HG03159 (cell line): ENCODE data around the gene P3H3.

Source experiments
- ATAC-seq: cut with Tn5 transposase; IDR thresholded peaks from one replicate; pipeline ENCODE4 v1.9.1; 2021; ENCODE audit warnings: mild to moderate bottlenecking, moderate library complexity; ENCODE audit not compliant: unreplicated experiment

P3H3 gene

GRCh38 chr12:6796576-6796975, 31.6 kb upstream of the P3H3 start:
- ATAC-seq, result no peak

DNA sequence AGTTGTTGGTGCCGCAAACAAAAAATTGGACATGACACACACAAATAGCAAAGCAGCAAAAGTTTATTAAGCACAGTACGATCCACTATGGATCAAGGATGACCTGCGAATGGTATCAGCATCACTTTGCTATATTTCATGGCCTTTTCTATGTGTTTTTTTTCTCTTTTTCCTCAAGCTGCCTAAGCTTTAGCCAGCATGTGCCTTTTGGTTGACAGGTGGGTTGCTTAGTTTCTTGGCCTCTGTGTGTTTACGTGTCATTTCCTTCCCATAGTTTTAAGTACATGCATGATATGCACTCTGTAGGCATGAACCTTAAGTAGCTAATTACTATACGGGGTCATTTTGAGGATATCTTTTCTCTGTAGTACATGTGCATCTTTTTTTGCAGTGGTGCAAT, 29.1 kb upstream of the P3H3 start:
- ATAC-seq, result no peak

GRCh38 chr12:6807170-6807569, 21.0 kb upstream of the P3H3 start:
- ATAC-seq, result no peak

DNA sequence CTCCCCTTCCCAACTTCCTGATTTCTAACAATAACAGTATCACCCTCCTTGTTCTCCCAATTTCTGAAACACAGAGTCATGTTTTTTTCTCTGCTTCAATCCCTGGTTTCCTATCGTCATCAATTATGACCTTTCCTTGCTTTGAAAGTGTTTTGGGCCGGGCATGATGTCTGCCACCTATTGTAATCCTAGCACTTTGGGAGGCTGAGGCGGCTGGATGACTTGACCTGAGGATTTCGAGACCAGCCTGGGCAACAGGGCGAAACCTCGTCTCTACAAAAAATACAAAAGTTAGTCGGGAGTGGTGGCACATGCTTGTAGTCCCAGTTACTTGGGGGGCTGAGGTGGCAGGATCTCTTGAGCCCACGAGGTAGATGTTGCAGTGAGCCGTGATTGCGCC, 19.2 kb upstream of the P3H3 start:
- ATAC-seq, result no peak

GRCh38 chr12:6810758-6811157, 17.4 kb upstream of the P3H3 start:
- ATAC-seq, result no peak

DNA sequence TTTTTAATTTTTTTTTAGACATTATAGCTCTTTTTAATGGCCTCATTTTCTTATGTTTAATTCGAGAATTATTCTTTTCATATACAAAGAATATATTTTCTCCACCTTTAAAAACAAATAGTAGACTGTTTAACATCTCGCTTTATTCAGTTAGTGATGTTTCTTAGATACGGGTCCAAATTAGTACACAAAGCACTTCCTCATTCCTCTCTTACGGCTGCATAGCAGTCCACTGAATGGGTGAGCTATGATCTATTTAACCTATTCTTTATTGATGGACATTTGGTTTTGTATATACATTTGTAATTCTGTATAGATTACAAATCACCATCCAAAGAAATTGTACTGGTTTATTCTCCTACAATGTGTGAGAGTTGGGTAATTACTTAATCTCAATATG, 14.8 kb upstream of the P3H3 start:
- no peak for ATAC-seq

GRCh38 chr12:6816598-6816997, 11.6 kb upstream of the P3H3 start:
- no peak for ATAC-seq

DNA sequence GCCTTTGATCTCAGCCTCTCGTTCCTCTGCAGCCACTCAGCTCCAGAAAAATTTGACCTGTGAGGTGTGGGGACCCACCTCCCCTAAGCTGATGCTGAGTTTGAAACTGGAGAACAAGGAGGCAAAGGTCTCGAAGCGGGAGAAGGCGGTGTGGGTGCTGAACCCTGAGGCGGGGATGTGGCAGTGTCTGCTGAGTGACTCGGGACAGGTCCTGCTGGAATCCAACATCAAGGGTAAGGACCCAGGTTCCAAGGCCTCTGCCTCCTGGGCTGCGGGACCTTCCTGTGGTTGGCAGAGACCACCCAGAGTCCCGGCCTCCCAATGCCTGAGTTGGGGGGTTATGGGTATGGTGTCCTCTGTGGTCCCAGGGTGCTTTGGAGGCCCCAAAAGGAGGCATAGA, 11.1 kb upstream of the P3H3 start:
- ATAC-seq, result no peak

DNA sequence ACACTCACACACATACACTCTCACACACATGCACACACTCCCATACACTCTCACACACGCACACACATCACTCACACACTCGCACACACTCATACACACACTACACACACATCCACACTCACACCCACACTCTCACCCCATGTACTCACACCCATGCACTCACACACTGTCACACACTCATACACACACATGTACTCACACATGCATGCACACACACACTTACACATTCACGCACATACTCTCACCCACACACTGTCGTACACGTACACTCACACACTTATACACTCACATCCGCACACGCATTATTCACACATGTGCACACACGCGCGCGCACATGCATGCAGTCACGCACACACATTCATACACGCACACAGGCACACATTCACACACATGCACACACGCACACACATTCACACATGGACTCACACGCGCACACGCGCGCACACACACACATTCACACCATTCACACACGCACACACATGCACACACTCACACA, 10.5 kb upstream of the P3H3 start:
- ATAC-seq, result no peak

DNA sequence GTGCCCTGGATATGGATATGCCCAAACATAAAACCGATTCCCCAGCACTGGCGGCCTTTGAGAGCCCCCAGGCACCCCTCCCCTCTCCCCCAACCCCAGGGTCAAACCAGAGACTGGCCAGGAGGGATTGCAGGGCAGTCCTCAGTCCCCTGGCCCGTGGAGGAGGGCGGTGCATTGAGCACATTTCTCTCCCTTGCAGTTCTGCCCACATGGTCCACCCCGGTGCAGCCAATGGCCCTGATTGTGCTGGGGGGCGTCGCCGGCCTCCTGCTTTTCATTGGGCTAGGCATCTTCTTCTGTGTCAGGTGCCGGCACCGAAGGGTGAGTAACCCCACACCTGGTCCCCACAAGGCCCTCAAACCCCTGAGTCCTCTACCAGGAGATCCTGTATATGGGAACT, 10.0 kb upstream of the P3H3 start:
- ATAC-seq, result no peak

DNA sequence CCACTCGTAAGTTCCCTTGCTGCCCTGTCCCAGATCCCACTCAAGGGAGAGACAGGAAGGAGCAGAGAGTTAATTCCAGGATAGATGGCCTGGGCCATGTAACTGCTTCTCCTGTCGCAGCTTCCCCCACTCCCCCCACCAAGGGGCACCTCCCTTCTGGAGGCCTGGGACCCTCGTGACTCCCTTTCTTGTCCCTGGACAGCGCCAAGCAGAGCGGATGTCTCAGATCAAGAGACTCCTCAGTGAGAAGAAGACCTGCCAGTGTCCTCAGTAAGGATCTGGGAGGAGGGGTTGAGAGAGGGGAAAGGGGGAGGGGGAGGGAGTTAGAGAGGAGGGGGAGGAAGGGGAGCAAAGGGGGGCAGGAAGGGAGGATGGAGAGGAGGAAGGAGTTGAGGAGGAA, 9.6 kb upstream of the P3H3 start:
- no peak for ATAC-seq

GRCh38 chr12:6819106-6820030, 8.8 kb upstream of the P3H3 start:
- no peak for ATAC-seq

GRCh38 chr12:6820166-6820565, 8.0 kb upstream of the P3H3 start:
- ATAC-seq, result no peak

DNA sequence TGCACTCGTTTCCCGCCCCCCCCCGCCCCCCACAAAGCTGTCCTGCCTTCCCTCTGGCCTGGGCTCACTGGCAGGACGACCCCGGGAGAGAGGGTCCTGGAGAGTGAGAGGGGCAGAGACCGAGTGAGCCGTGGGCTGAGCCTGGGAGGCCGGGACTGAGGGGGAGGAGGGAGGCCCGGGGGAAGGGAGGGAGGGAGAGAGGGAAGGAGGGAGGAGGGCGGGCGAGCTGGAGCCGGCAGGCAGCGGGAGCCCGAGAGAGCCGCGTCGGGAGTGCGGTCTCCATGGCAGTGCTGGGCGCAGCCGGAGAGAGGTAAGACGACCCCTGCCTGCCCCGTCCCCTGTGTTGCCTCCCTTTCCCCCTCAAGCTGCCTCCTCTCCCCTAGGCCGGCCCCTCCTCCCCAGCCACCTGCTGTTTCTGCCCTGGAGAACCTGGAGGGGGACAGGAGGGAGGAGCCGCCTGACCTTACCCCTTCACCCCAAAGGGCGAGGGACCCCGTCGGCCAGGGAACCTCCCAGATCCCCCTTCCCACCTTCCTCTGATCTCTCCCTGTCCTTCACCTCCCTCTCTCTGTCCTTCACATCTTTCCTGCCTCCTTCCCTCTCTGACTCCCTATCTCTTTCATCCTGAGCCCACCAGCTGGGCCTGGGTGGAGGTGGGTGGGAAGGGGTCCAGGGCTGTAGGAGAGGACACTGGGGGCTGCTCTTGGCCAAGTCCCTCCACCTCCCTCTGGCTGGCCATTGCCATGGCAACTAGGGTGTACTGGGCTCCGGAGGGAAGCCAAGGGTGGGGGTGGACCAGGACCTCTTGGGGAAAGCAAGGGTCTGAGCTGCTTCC, 6.4 kb upstream of the P3H3 start, which contains the start of gene GPR162:
Gene GPR162, plus strand, starts transcription at position 231 of the 835 bp plus-strand sequence. CDS start 2,078 bp downstream, outside the sequence.
- ATAC-seq, result no peak

- no peak for ATAC-seq
Observed at GRCh38 chr12:6822426-6823135, 5.6 kb upstream of the P3H3 start.

GRCh38 chr12:6823182-6824084, 4.8 kb upstream of the P3H3 start:
- ATAC-seq, result no peak

DNA sequence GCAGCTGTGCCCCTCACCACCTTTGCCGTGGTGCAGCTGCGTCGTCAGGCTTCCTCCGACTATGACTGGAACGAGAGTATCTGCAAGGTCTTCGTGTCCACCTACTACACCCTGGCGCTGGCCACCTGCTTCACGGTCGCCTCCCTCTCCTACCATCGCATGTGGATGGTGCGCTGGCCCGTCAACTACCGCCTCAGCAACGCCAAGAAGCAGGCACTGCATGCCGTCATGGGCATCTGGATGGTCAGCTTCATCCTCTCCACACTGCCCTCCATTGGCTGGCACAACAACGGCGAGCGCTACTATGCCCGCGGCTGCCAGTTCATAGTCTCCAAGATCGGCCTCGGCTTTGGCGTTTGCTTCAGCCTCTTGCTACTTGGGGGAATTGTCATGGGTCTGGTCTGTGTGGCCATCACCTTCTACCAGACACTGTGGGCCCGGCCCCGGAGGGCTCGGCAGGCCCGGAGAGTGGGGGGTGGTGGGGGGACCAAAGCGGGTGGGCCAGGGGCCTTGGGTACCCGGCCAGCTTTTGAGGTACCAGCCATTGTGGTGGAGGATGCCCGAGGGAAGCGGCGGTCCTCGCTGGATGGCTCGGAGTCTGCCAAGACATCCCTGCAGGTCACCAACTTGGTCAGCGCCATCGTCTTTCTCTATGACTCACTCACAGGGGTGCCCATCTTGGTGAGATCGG, 4.0 kb upstream of the P3H3 start:
- no peak for ATAC-seq

DNA sequence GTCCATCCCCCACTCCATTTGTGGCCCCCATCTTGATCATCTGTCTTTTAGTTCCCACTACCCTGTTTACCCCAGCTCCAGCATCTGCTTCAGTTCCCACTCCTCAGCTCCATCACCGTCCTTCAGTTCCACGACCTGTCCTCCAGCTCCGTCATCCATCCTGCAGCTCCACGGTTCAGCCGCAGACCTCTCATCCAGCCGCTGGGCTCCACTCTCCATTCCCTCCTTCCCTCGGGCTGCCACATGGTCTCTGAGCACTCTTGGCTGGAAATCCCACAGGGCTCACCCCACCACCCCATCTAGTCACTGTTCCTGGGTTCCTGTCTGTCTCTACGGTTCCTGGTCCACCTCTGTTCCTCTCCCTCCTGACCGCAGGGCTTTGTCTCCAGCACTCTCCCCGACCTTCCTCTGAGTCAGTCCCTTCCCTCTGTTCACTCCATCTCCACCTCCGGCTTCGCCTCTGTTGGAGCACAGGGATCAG, 3.3 kb upstream of the P3H3 start:
- ATAC-seq, result no peak

GRCh38 chr12:6825398-6826124, 2.6 kb upstream of the P3H3 start:
- no peak for ATAC-seq
